IMR-90 (cell line): Measurements from ENCODE around the gene ADAP1. TPM values are rescaled to one million over a fixed set of nuclear protein-coding genes. Genes with fewer than 3 reads are reported as not detected.
A peak's percentile ranks its signal among the peaks of the same experiment; 100 is the strongest.

Experiments used
- ATAC-seq: fragments of 200-7000 bp; cut with Tn5 transposase; 2 replicates; pipeline ENCODE4 v1.9.1; 2020; ENCODE audit warnings: low read depth, mild to moderate bottlenecking, moderate library complexity
- BruUV-seq: library from RNA; stranded (reverse); fragments of 400-500 nt; replicated peaks from 2 replicates; lab custom pipeline; 2021; lab: Mats Ljungman, UMichigan
- CTCF ChIA-PET: fragments of 300-600 bp; formaldehyde crosslinking; extraction: SDS; loops from one replicate; lab custom pipeline; 2021; ENCODE audit warnings: antibody characterized with exemption; lab: Yijun Ruan, JAX
- POLR2A ChIA-PET: fragments of 300-600 bp; sonication (Branson Sonifier 250); formaldehyde crosslinking; loops from one replicate; lab custom pipeline; 2022; ENCODE audit warnings: antibody characterized with exemption; ENCODE audit not compliant: unreplicated experiment; lab: Charles Lee
- DNase-seq: peaks from one replicate; pipeline ENCODE4 v3.0.0; 2013
- H2AFZ ChIP-seq: replicated peaks from 2 replicates; pipeline ENCODE3; 2013; ENCODE audit warnings: low read length, mild to moderate bottlenecking; ENCODE audit not compliant: poor library complexity
- H2AK5ac ChIP-seq: 2 replicates; pipeline ENCODE4 v1.6.1; 2013; ENCODE audit warnings: low read depth, low read length, inconsistent platforms
- H2AK9ac ChIP-seq: replicated peaks from 2 replicates; pipeline ENCODE3; 2013; ENCODE audit warnings: mild to moderate bottlenecking, low read depth, low read length, moderate library complexity; ENCODE audit not compliant: poor library complexity
- H2BK120ac ChIP-seq: 2 replicates; pipeline ENCODE4 v1.6.1; 2013; ENCODE audit warnings: low read depth, low read length, inconsistent platforms
- H2BK15ac ChIP-seq: 3 replicates; pipeline ENCODE4 v1.6.1; 2013; ENCODE audit warnings: low read depth, low read length, inconsistent platforms
- H2BK20ac ChIP-seq: 2 replicates; pipeline ENCODE4 v1.6.1; 2013; ENCODE audit warnings: low read depth, mild to moderate bottlenecking, inconsistent platforms, low read length, moderate library complexity
- H2BK5ac ChIP-seq: 2 replicates; pipeline ENCODE4 v1.6.1; 2013; ENCODE audit warnings: mild to moderate bottlenecking, low read depth, low read length, inconsistent platforms; ENCODE audit not compliant: poor library complexity, severe bottlenecking
- H3K14ac ChIP-seq: replicated peaks from 2 replicates; pipeline ENCODE4 v1.6.1; 2013; ENCODE audit warnings: low read depth, low read length, inconsistent platforms
- H3K18ac ChIP-seq: 2 replicates; pipeline ENCODE4 v1.6.1; 2013; ENCODE audit warnings: low read depth, low read length, control low read depth
- H3K23ac ChIP-seq: 2 replicates; pipeline ENCODE4 v1.6.1; 2013; ENCODE audit warnings: low read depth, low read length, inconsistent platforms
- H3K27ac ChIP-seq: 2 replicates; pipeline ENCODE4 v1.5.1; 2013; ENCODE audit warnings: mild to moderate bottlenecking, control low read depth, low read length; ENCODE audit not compliant: insufficient read depth
- H3K27me3 ChIP-seq: 2 replicates; pipeline ENCODE4 v1.6.1; 2013; ENCODE audit warnings: low read length; ENCODE audit not compliant: control insufficient read depth, insufficient read depth
- H3K36me3 ChIP-seq: 2 replicates; pipeline ENCODE4 v1.6.1; 2013; ENCODE audit warnings: low read length, mixed read lengths; ENCODE audit not compliant: control insufficient read depth, insufficient read depth
- H3K4ac ChIP-seq: 2 replicates; pipeline ENCODE4 v1.6.1; 2013; ENCODE audit warnings: low read depth, low read length, inconsistent platforms
- H3K4me1 ChIP-seq: 2 replicates; pipeline ENCODE4 v1.6.1; 2013; ENCODE audit warnings: low read length, mixed read lengths; ENCODE audit not compliant: control insufficient read depth, insufficient read depth
- H3K4me2 ChIP-seq: 2 replicates; pipeline ENCODE4 v1.6.1; 2013; ENCODE audit warnings: low read depth, mild to moderate bottlenecking, control low read depth, low read length, moderate library complexity
- H3K4me3 ChIP-seq: 2 replicates; pipeline ENCODE4 v1.5.1; 2013; ENCODE audit warnings: low read depth, mild to moderate bottlenecking, control low read depth, low read length, moderate library complexity; ENCODE audit not compliant: insufficient read depth
- H3K56ac ChIP-seq: 2 replicates; pipeline ENCODE4 v1.6.1; 2013; ENCODE audit warnings: low read length, inconsistent platforms; ENCODE audit not compliant: insufficient read depth; ENCODE audit errors: extremely low read depth
- H3K79me1 ChIP-seq, 2 experiments: 2 replicates each; pipeline ENCODE4 v1.6.1; 2013; ENCODE audit warnings: low read length in 2 of 2, inconsistent platforms in 1 of 2, low read depth in 1 of 2
- H3K9ac ChIP-seq: 2 replicates; pipeline ENCODE4 v1.6.1; 2013; ENCODE audit warnings: low read depth, low read length, control low read depth
- H3K9me1 ChIP-seq: 2 replicates; pipeline ENCODE4 v1.6.1; 2013; ENCODE audit warnings: low read length, inconsistent platforms; ENCODE audit not compliant: insufficient read depth
- H3K9me3 ChIP-seq: 2 replicates; pipeline ENCODE4 v1.6.1; 2013; ENCODE audit warnings: low read length; ENCODE audit not compliant: control insufficient read depth, insufficient read depth
- H4K20me1 ChIP-seq: 2 replicates; pipeline ENCODE4 v1.6.1; 2013; ENCODE audit warnings: low read length, inconsistent platforms; ENCODE audit not compliant: insufficient read depth
- H4K5ac ChIP-seq: 2 replicates; pipeline ENCODE4 v1.6.1; 2013; ENCODE audit warnings: mild to moderate bottlenecking, low read depth, low read length, control low read depth
- H4K8ac ChIP-seq, 2 experiments: 2 replicates each; pipeline ENCODE4 v1.6.1; 2013; ENCODE audit warnings: low read depth in 2 of 2, low read length in 2 of 2, control low read depth in 1 of 2, inconsistent platforms in 1 of 2
- H4K91ac ChIP-seq: 2 replicates; pipeline ENCODE4 v1.6.1; 2013; ENCODE audit warnings: low read depth, low read length, inconsistent platforms; ENCODE audit not compliant: insufficient read depth
- MXI1 ChIP-seq: IDR thresholded peaks from 2 replicates; pipeline ENCODE4 v1.6.1; 2012; ENCODE audit warnings: low read depth, mild to moderate bottlenecking, low read length, moderate library complexity, borderline replicate concordance
- NFE2L2 ChIP-seq: fragments of 150-350 bp; IDR thresholded peaks from 2 replicates; pipeline ENCODE4 v1.6.1; 2016; ENCODE audit warnings: low read depth, mild to moderate bottlenecking, low read length
- RAD21 ChIP-seq: IDR thresholded peaks from 2 replicates; pipeline ENCODE4 v1.6.1; 2012; ENCODE audit warnings: low read length, improper control_type of control experiment
- RCOR1 ChIP-seq: IDR thresholded peaks from 2 replicates; pipeline ENCODE4 v1.6.1; 2012; ENCODE audit warnings: mild to moderate bottlenecking, low read length, improper control_type of control experiment; ENCODE audit not compliant: insufficient replicate concordance
- WGBS, 2 experiments: methylation state at CpG; one replicate each; pipeline versions ENCODE4 v1.1.5 to v1.1.7; 2013; ENCODE audit warnings: missing lambda C conversion rate in 2 of 2; ENCODE audit not compliant: insufficient read length in 1 of 2; ENCODE audit errors: extremely low coverage in 2 of 2; 5-methylcytosine and 5-hydroxymethylcytosine counted together
- dilution Hi-C: fragments of 300-500 bp; cut with HindIII; formaldehyde crosslinking; loops from one replicate; pipeline ENCODE4 v1.14.3; 2018; ENCODE audit warnings: low sequenced_read_pairs; ENCODE audit not compliant: unreplicated experiment
- in situ Hi-C: fragments of 300-500 bp; cut with MboI; formaldehyde crosslinking; loops from 3 replicates; pipeline ENCODE4 v1.14.3; 2019; ENCODE audit warnings: low sequenced_read_pairs, inconsistent platforms, mixed read lengths
- intact Hi-C: fragments of 100-400 bp; cut with micrococcal nuclease; formaldehyde crosslinking; loops from 2 replicates; pipeline ENCODE4 v1.10.0; 2022
- polyA plus RNA-seq, 3 experiments: library from polyadenylated mRNA; depleted of rRNA; stranded (reverse); fragments of >200 nt; gene quantifications; 2 replicates each; pipeline ENCODE4 v1.2.3, GENCODE V29; 2012; ENCODE audit warnings: low replicate concordance in 1 of 3
- total RNA-seq: library from RNA; depleted of rRNA; stranded (reverse); fragments of >200 nt; gene quantifications from 2 replicates; pipeline ENCODE4 v1.2.3, GENCODE V29; 2012

Gene ADAP1
- total and polyA plus RNA-seq, 2 of the 4 experiments (the other 2 are of a cell fraction): 1.4 to 2.0 TPM

- no TSS peak for BruUV-seq
- intact Hi-C loops: loop anchor here (10.0 kb wide), 1 partner anchor 360 kb away; the partner anchor contains the start of gene PDGFA
Measured at GRCh38 chr7:875051-875450, 79.4 kb downstream of the ADAP1 start.

More at GRCh38 chr7:875051-875450, 79.4 kb downstream of the ADAP1 start:
- TF ChIP-seq NFE2L2: no peak
- TF ChIP-seq RCOR1: no peak
- no peak for TF ChIP-seq RAD21
- TF ChIP-seq MXI1: no peak
- H3K56ac ChIP-seq: no peak overlapping the region
- no peak overlapping the region for H3K9ac ChIP-seq
- no peak overlapping the region for H3K4me2 ChIP-seq
- H2BK5ac ChIP-seq: no peak overlapping the region
- ChIA-PET CTCF (no interaction called here), POLR2A (no interaction called here)
- ATAC-seq: no peak
- no peak overlapping the region for H2BK120ac ChIP-seq
- in situ Hi-C loops (loop anchor here (10.0 kb wide), 1 partner anchor 340 kb away; no protein-coding TSS in a partner anchor), dilution Hi-C loops (no loop called here)
- no peak overlapping the region for H4K5ac ChIP-seq
- H2AFZ ChIP-seq: peak overlapping the region; percentile 21
- no peak overlapping the region for H2BK20ac ChIP-seq
- H3K14ac ChIP-seq: no peak overlapping the region
- no peaks in the 10 kb centered on the region for H3K9me3 ChIP-seq
- H3K27ac ChIP-seq: 0 out of 2 replicates have a peak overlapping the region, but pooled peaks have one; percentile 9
- peak overlapping the region; percentile 53 for H2AK9ac ChIP-seq
- H2AK5ac ChIP-seq: peak overlapping the region; percentile 77
- H4K91ac ChIP-seq: no peak overlapping the region
- H4K8ac ChIP-seq: peak overlapping the region in 1 of 2 experiments; percentile 19; a peak in 1 of 4 replicates
- peaks cover 4 to 45% of the 10 kb centered on the region in 2 experiments; a peak in 2 of 4 replicates for H3K79me1 ChIP-seq
- H4K20me1 ChIP-seq: peaks cover 17% of the 10 kb centered on the region
- H3K4me1 ChIP-seq: peaks cover 5% of the 10 kb centered on the region
- H3K4ac ChIP-seq: peak overlapping the region; percentile 55
- no peak overlapping the region for H3K23ac ChIP-seq
- no peak overlapping the region for H3K4me3 ChIP-seq
- 0 out of 3 replicates have a peak overlapping the region, but pooled peaks have one; percentile 17 for H2BK15ac ChIP-seq
- H3K36me3 ChIP-seq: peaks cover 29% of the 10 kb centered on the region
- no peak for DNase-seq
- H3K18ac ChIP-seq: no peak overlapping the region
- 0 out of 2 replicates have a peak, but pooled peaks cover 3% of the 10 kb centered on the region for H3K9me1 ChIP-seq
- no peaks in the 10 kb centered on the region for H3K27me3 ChIP-seq
- no CpG with 5 or more reads among the region's 7 CpGs for WGBS, 2 experiments
